ENCODE results near the gene COQ8A.

DNA sequence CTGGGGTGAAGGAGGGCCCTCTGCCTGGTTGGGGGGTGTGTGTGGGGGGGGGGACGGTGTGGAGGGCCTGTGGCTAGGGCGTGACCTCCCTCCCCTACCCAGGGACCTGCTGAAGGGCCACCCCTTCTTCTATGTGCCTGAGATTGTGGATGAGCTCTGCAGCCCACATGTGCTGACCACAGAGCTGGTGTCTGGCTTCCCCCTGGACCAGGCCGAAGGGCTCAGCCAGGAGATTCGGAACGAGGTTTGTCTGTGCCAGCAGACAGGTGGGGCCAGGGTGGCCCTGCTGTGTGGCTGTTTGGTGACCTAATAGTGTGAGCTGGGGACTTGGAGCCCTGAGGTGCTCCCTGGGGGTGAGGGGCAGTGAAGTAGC lies 43.9 kb downstream of the COQ8A start:
- TF ChIP-seq, protein P1, sequence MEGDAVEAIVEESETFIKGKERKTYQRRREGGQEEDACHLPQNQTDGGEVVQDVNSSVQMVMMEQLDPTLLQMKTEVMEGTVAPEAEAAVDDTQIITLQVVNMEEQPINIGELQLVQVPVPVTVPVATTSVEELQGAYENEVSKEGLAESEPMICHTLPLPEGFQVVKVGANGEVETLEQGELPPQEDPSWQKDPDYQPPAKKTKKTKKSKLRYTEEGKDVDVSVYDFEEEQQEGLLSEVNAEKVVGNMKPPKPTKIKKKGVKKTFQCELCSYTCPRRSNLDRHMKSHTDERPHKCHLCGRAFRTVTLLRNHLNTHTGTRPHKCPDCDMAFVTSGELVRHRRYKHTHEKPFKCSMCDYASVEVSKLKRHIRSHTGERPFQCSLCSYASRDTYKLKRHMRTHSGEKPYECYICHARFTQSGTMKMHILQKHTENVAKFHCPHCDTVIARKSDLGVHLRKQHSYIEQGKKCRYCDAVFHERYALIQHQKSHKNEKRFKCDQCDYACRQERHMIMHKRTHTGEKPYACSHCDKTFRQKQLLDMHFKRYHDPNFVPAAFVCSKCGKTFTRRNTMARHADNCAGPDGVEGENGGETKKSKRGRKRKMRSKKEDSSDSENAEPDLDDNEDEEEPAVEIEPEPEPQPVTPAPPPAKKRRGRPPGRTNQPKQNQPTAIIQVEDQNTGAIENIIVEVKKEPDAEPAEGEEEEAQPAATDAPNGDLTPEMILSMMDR (IDR thresholded peaks at IDR 0.05; ENCODE audit: low read depth, low read length, poor library complexity, severe bottlenecking): no peak
- TF ChIP-seq EZH2phosphoT487 (IDR thresholded peaks at IDR 0.05; ENCODE audit: borderline replicate concordance, low read length): no peak

Data from DOHH2 (cell line).